Measurements from ENCODE around the gene TIMM44.
A peak's percentile ranks its signal among the peaks of the same experiment; 100 is the strongest.

The TIMM44 gene

DNA sequence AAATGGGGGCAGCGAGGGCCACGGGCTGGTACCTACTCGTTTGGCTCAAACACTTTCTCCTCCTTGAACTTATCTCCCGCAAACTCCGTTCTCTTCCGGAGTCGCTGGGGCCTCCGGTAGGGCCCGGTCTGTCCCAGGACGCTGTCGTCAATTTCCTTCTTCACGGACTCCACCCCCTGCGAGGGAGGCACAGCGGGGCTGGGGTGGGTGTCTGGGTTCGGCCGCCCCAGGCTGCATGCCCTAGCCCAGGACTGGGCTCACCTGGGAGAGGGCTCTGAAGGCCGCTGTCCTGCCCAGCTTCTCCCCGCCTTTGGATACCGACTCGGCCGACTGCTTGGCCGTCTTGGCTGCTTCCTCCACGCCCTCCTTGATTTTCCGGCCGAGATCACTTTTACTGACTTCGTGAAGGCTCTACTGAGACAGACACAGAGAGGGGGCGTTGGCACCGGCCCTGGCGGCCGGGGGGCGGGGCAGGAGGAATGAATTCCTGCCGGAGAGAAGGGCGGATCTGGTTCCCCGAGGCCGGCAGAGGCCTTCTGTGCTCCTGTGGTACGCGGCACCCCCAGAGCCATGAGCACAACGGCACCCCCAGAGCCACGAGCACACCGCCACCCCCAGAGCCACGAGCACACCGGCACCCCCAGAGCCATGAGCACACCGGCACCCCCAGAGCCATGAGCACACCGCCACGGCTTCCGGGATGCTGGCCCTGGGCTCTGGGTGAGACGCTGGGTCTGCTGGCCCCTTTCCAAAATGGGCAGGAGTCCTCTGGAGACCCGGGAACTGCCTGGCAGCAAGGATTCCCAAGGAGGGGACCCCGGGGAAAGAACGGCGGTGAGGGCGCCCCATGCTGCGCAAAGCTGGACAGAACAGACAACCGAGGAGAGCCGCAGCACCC, 9.4 kb downstream of the TIMM44 start:
- Histone ChIP-seq H3K4me1 (peaks cover 4% of the 10 kb centered on the region), H3K4me3 (ENCODE audit: low read depth, low read length) (no peak overlapping the region), H3K9me3 (no peaks in the 10 kb centered on the region), H3K27me3 (no peaks in the 10 kb centered on the region), H3K36me3 (peaks cover 84% of the 10 kb centered on the region)
- no peak for DNase-seq
- TF ChIP-seq, protein P1, sequence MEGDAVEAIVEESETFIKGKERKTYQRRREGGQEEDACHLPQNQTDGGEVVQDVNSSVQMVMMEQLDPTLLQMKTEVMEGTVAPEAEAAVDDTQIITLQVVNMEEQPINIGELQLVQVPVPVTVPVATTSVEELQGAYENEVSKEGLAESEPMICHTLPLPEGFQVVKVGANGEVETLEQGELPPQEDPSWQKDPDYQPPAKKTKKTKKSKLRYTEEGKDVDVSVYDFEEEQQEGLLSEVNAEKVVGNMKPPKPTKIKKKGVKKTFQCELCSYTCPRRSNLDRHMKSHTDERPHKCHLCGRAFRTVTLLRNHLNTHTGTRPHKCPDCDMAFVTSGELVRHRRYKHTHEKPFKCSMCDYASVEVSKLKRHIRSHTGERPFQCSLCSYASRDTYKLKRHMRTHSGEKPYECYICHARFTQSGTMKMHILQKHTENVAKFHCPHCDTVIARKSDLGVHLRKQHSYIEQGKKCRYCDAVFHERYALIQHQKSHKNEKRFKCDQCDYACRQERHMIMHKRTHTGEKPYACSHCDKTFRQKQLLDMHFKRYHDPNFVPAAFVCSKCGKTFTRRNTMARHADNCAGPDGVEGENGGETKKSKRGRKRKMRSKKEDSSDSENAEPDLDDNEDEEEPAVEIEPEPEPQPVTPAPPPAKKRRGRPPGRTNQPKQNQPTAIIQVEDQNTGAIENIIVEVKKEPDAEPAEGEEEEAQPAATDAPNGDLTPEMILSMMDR (IDR thresholded peaks at IDR 0.05; ENCODE audit: low read depth, low read length): no peak

DNA sequence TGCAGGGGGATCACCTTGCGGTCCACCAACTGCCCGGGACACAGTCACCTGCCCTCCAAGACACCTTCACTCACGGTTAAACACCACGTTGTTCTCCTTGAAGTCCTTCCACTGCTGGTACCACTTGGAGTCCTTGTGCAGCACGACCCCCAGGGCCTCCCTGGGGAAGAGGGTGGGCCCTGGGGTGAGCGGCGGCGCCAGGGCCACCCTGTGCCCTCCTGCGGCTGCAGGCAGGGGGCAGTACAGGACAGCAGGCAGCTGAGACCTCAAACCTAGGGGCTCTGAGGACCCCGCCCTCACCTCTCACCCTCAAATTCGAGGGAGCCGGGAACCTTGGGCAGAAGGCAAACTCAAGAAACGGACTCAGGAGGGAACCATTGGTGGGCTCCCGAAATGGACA, 10.1 kb downstream of the TIMM44 start:
- no peak for DNase-seq
- Histone ChIP-seq H3K4me1 (peaks cover 7% of the 10 kb centered on the region), H3K27me3 (no peaks in the 10 kb centered on the region), H3K36me3 (peaks cover 77% of the 10 kb centered on the region), H3K4me3 (ENCODE audit: low read depth, low read length) (no peak overlapping the region), H3K9me3 (no peaks in the 10 kb centered on the region)
- TF ChIP-seq, protein P1 (IDR thresholded peaks at IDR 0.05; ENCODE audit: low read depth, low read length): peak; percentile 53

DNA sequence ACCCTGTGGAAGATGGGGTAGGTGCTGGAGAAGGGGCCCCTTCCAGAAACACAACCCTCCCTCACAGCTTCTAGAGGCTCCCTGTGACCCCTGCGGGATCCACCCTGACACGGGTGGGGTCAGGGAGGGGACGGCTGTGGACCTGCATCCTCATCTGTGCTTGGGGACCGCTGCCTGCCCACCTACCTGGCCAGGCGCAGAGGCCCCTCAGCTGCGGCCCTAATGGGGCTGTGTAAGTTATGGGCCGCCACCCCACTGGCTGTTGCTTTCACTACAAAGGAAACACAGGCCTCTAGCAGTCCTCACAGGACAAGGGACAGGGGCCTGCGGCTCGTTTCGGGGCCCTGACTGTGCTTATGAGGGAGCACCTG, 10.6 kb downstream of the TIMM44 start:
- DNase-seq: no peak
- peaks cover 12% of the 10 kb centered on the region for H3K4me1 ChIP-seq
- no peaks in the 10 kb centered on the region for H3K27me3 ChIP-seq
- H3K4me3 ChIP-seq (ENCODE audit: low read depth, low read length): no peak overlapping the region
- TF ChIP-seq, protein P1 (IDR thresholded peaks at IDR 0.05; ENCODE audit: low read depth, low read length): no peak
- H3K9me3 ChIP-seq: no peaks in the 10 kb centered on the region
- peaks cover 72% of the 10 kb centered on the region for H3K36me3 ChIP-seq

DNA sequence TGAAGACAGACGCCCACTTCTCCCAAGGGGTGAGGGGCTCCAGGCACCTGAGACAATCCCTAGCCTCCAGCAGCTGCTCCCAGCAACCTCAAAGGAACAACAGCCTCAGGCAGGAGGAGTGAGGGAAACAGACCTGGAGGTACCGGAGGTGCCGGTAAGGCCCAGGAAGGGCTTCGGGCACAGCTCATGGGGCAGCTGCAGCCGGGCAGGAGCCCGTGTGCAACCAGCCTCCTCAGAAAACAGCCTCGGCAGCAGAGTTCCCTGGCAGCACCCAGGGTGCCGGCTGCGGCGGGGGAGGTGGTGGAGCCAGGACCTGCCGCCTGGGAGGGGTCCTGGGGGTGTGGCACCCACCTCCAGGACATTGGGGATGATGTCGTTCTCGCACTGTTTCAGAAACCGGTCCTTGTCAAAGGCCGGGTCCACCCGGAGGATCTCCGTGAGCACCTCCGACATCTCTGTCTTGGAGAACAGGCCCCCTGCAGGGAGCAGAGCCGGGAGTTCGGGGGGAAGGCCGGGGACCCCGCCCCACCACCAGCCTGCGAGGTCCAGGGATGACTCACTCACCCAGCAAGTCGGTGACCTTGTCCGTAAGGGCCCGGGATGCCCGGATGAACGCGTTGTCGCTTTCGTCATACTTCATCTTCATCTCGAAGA, 11.1 kb downstream of the TIMM44 start:
- peaks cover 67% of the 10 kb centered on the region for H3K36me3 ChIP-seq
- H3K9me3 ChIP-seq: no peaks in the 10 kb centered on the region
- H3K4me3 ChIP-seq (ENCODE audit: low read depth, low read length): no peak overlapping the region
- DNase-seq: no peak
- TF ChIP-seq, protein P1 (IDR thresholded peaks at IDR 0.05; ENCODE audit: low read depth, low read length): no peak
- H3K27me3 ChIP-seq: no peaks in the 10 kb centered on the region
- H3K4me1 ChIP-seq: peaks cover 17% of the 10 kb centered on the region

DNA sequence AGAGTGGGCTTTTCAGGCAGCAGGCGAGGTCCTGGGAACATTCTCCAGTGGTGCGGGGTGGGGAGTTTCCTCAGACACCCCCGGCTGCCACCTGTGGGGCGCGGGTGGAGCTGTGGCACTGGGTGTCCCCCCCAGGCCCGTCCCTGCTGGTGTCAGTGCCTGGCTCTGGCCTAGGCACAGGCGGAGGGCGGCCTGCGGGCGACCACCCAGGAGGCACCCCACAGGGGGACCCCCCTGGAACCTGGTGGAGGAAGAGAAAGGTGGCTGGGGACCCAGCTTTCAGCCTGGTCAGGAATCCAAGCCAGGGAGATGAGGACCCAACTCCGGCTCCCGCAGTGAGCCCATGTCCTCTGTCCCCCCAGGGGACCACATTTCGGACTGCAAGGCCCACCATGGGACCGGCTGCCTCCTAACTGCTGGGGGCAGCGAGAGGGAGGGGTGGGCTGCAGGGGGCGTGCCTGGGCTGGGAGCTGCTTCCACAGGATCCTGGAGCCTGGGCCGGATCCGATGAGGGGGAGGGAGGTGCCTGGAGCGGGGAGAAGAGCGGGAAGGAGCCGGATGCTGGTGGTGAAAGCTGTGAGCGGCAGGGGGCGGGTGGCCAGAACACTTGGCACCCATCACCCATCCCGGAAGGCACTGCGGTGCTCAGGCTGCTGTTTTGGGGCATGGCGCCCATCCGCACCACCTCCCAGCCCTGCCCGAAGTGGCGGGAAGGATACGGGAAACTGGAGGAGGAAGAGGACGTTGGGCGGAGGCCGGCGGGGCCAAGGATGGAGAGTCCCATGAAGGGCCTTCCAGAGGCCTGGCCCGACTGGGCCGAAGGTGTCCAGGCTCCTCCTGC, 12.0 kb downstream of the TIMM44 start:
- no peaks in the 10 kb centered on the region for H3K9me3 ChIP-seq
- H3K4me1 ChIP-seq: peaks cover 27% of the 10 kb centered on the region
- peaks cover 58% of the 10 kb centered on the region for H3K36me3 ChIP-seq
- no peak for DNase-seq
- no peaks in the 10 kb centered on the region for H3K27me3 ChIP-seq
- no peak overlapping the region for H3K4me3 ChIP-seq (ENCODE audit: low read depth, low read length)
- TF ChIP-seq, protein P1 (IDR thresholded peaks at IDR 0.05; ENCODE audit: low read depth, low read length): no peak
